ENCODE measurements around the gene HDX.
"Not testable (repeated sequence)": the region's sequence is repeated elsewhere in the genome, so short reads cannot be mapped to it uniquely, and the experiment has no call there.

HDX gene

GRCh38 chrX:84340968-84341367, 161.3 kb downstream of the HDX start:
- DNase-seq (ENCODE audit: low read depth in 1 of 2, low spot score in 1 of 2), result no peak

GRCh38 chrX:84339507-84340364, 162.5 kb downstream of the HDX start:
- no peak for DNase-seq (ENCODE audit: low read depth in 1 of 2, low spot score in 1 of 2)

GRCh38 chrX:84336646-84337045, 165.6 kb downstream of the HDX start:
- no peak for DNase-seq (ENCODE audit: low read depth in 1 of 2, low spot score in 1 of 2)

- DNase-seq (ENCODE audit: low read depth in 1 of 2, low spot score in 1 of 2), result no peak
Measured at GRCh38 chrX:84335121-84335520, 167.1 kb downstream of the HDX start.

- DNase-seq (ENCODE audit: low read depth in 1 of 2, low spot score in 1 of 2), result no peak
Measured at GRCh38 chrX:84322083-84322827, 180.0 kb downstream of the HDX start.

GRCh38 chrX:84320614-84321013, 181.6 kb downstream of the HDX start:
- no peak for DNase-seq (ENCODE audit: low read depth in 1 of 2, low spot score in 1 of 2)

- no peak for DNase-seq (ENCODE audit: low read depth in 1 of 2, low spot score in 1 of 2)
Measured at GRCh38 chrX:84320023-84320422, 182.2 kb downstream of the HDX start.

GRCh38 chrX:84318661-84319060, 183.6 kb downstream of the HDX start:
- DNase-seq (ENCODE audit: low read depth in 1 of 2, low spot score in 1 of 2), result no peak

- not testable (repeated sequence) for DNase-seq (ENCODE audit: low read depth in 1 of 2, low spot score in 1 of 2)
Measured at GRCh38 chrX:84315946-84316345, 186.3 kb downstream of the HDX start.
